Panc1 (cell line): Measurements from ENCODE around the gene INF2. TPM values are rescaled to one million over a fixed set of nuclear protein-coding genes. Genes with fewer than 3 reads are reported as not detected.

Source experiments
- ATAC-seq: fragments of 200-7000 bp; cut with Tn5 transposase; 2 replicates; pipeline ENCODE4 v1.9.1; 2020; ENCODE audit warnings: mild to moderate bottlenecking, moderate library complexity
- BruUV-seq: library from RNA; stranded (reverse); fragments of 400-500 nt; replicated peaks from 2 replicates; lab custom pipeline; 2021; lab: Mats Ljungman, UMichigan
- CTCF ChIA-PET: fragments of 300-600 bp; sonication (Branson Sonifier 250); formaldehyde crosslinking; loops from one replicate; lab custom pipeline; 2022; ENCODE audit warnings: antibody characterized with exemption; lab: Charles Lee
- POLR2A ChIA-PET: fragments of 300-600 bp; sonication (Branson Sonifier 250); formaldehyde crosslinking; loops from one replicate; lab custom pipeline; 2022; ENCODE audit warnings: antibody characterized with exemption; lab: Charles Lee
- DNase-seq: peaks from one replicate; pipeline ENCODE4 v3.0.0-alpha.2; 2010; ENCODE audit warnings: low read depth, low spot score
- H3K27ac ChIP-seq: 2 replicates; pipeline ENCODE4 v1.5.1; 2011; ENCODE audit warnings: mild to moderate bottlenecking, low read length, inconsistent platforms
- H3K27me3 ChIP-seq: fragments of 200-500 bp; sonication (Bioruptor generic); 2 replicates; pipeline ENCODE4 v1.6.0; 2014; ENCODE audit warnings: low read length, inconsistent platforms; ENCODE audit not compliant: control insufficient read depth, insufficient read depth
- H3K36me3 ChIP-seq: fragments of 200-500 bp; sonication (Bioruptor generic); 2 replicates; pipeline ENCODE4 v1.5.1; 2014; ENCODE audit warnings: inconsistent platforms, mild to moderate bottlenecking, low read length, moderate library complexity; ENCODE audit not compliant: control insufficient read depth, insufficient read depth
- H3K4me1 ChIP-seq: 2 replicates; pipeline ENCODE4 v1.5.1; 2011; ENCODE audit warnings: inconsistent platforms, mild to moderate bottlenecking, low read length, moderate library complexity; ENCODE audit not compliant: control insufficient read depth, insufficient read depth
- H3K4me3 ChIP-seq, 2 experiments: 2 replicates each; pipeline ENCODE4 v1.5.1; 2011 to 2012; ENCODE audit warnings: low read depth in 2 of 2, low read length in 2 of 2, mild to moderate bottlenecking in 2 of 2, inconsistent platforms in 1 of 2, moderate library complexity in 1 of 2
- H3K9me3 ChIP-seq: fragments of 200-500 bp; sonication (Bioruptor generic); 2 replicates; pipeline ENCODE4 v1.5.1; 2014; ENCODE audit warnings: low read depth, mild to moderate bottlenecking, inconsistent platforms, low read length, moderate library complexity; ENCODE audit not compliant: control insufficient read depth, insufficient read depth
- CTCF ChIP-seq: fragments of 450-650 bp; IDR thresholded peaks from 2 replicates; pipeline ENCODE4 v1.5.1; 2017; ENCODE audit warnings: mild to moderate bottlenecking
- POLR2AphosphoS5 ChIP-seq: IDR thresholded peaks from 2 replicates; pipeline ENCODE4 v1.6.1; 2012; ENCODE audit warnings: mild to moderate bottlenecking, low read depth, low read length, moderate library complexity
- REST ChIP-seq, 2 experiments: IDR thresholded peaks; 2 replicates each; pipeline ENCODE4 v1.6.1; 2011 to 2012; ENCODE audit warnings: low read depth in 2 of 2, control low read depth in 1 of 2, low read length in 1 of 2, mild to moderate bottlenecking in 1 of 2, moderate library complexity in 1 of 2; ENCODE audit not compliant: insufficient read depth in 1 of 2
- SIN3A ChIP-seq: IDR thresholded peaks from 2 replicates; pipeline ENCODE4 v1.6.1; 2012; ENCODE audit warnings: low read depth, mild to moderate bottlenecking, low read length, moderate library complexity, borderline replicate concordance; ENCODE audit not compliant: insufficient read depth
- TCF7L2 ChIP-seq: IDR thresholded peaks from 2 replicates; pipeline ENCODE4 v1.6.1; 2011; ENCODE audit warnings: mild to moderate bottlenecking, low read depth, low read length, inconsistent platforms
- in situ Hi-C: cut with HindIII; loops from 2 replicates; pipeline ENCODE4 v1.10.0; 2016; ENCODE audit warnings: low sequenced_read_pairs, low pct_unique_long_range_greater_than_20kb
- intact Hi-C: fragments of 100-400 bp; cut with micrococcal nuclease; formaldehyde crosslinking; loops from one replicate; pipeline ENCODE4 v1.10.0; 2022; ENCODE audit not compliant: unreplicated experiment
- total RNA-seq: library from RNA; stranded (reverse); gene quantifications from one replicate; pipeline ENCODE4 v1.2.1, GENCODE V29; 2021; ENCODE audit not compliant: unreplicated experiment

INF2 gene
- total RNA-seq, 1 experiment from 2014 or later, result 195 TPM

GRCh38 chr14:104686624-104687517, 2.5 kb upstream of the INF2 start:
- peak overlapping the region; percentile 93 for H3K27ac ChIP-seq
- no peak overlapping the region for H3K4me3 ChIP-seq
- H3K4me1 ChIP-seq, result peaks cover 42% of the 10 kb centered on the region
- in situ Hi-C loops, result no loop called here
- peaks cover 6% of the 10 kb centered on the region; the same call in 1 of the 2 replicates for H3K36me3 ChIP-seq
- DNase-seq (no peak), ATAC-seq (no peak)
- BruUV-seq, result no TSS peak
- ChIA-PET POLR2A (interaction anchor here (1.2 kb wide), 1 partner anchor 8 kb away, joined by 3 read pairs; no protein-coding TSS in a partner anchor), CTCF (interaction anchor here (0.6 to 1.5 kb wide), 2 partner anchors 21 to 349 kb away, joined by 3 to 4 read pairs; no protein-coding TSS in a partner anchor)
- no peak for TF ChIP-seq SIN3A
- peak; percentile 49; the same call in 1 of the 2 replicates for TF ChIP-seq CTCF
- no peak for TF ChIP-seq POLR2AphosphoS5
- TF ChIP-seq TCF7L2, result no peak
- TF ChIP-seq REST (IDR thresholded peaks at IDR 0.05; ENCODE audit: insufficient read depth in 1 of 2, low read depth in 2 of 2, low read length in 1 of 2), result no peak
- no peaks in the 10 kb centered on the region for H3K27me3 ChIP-seq
- no peaks in the 10 kb centered on the region for H3K9me3 ChIP-seq
- intact Hi-C loops, result no loop called here

GRCh38 chr14:104687601-104688504, 1.6 kb upstream of the INF2 start:
- Histone ChIP-seq H3K27me3 (no peaks in the 10 kb centered on the region), H3K27ac (peak overlapping the region; percentile 93), H3K36me3 (peaks cover 6% of the 10 kb centered on the region; the same call in 1 of the 2 replicates), H3K4me1 (peaks cover 40% of the 10 kb centered on the region), H3K9me3 (no peaks in the 10 kb centered on the region), H3K4me3 (peak overlapping the region; percentile 32 to 41; a peak in 3 of 4 replicates)
- ChIA-PET CTCF (interaction anchor here (0.6 to 1.5 kb wide), 2 partner anchors 22 to 350 kb away, joined by 3 to 4 read pairs; no protein-coding TSS in a partner anchor), POLR2A (interaction anchor here (0.7 to 1.2 kb wide), 2 partner anchors 9 to 10 kb away, joined by 3 read pairs; no protein-coding TSS in a partner anchor)
- intact Hi-C loops, result no loop called here
- BruUV-seq, result no TSS peak
- DNase-seq, result no peak
- in situ Hi-C loops, result no loop called here
- ATAC-seq, result peak; percentile 78
- TF ChIP-seq REST (IDR thresholded peaks at IDR 0.05; ENCODE audit: insufficient read depth in 1 of 2, low read depth in 2 of 2, low read length in 1 of 2) (0 out of 4 replicates have a peak, but pooled peaks of 1 of the 2 experiments have one; percentile 21), TCF7L2 (no peak), POLR2AphosphoS5 (peak; percentile 56; the same call in 1 of the 2 replicates)
